Measurements from ENCODE around the gene IFI6.

Gene IFI6, protein sequence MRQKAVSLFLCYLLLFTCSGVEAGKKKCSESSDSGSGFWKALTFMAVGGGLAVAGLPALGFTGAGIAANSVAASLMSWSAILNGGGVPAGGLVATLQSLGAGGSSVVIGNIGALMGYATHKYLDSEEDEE

DNA sequence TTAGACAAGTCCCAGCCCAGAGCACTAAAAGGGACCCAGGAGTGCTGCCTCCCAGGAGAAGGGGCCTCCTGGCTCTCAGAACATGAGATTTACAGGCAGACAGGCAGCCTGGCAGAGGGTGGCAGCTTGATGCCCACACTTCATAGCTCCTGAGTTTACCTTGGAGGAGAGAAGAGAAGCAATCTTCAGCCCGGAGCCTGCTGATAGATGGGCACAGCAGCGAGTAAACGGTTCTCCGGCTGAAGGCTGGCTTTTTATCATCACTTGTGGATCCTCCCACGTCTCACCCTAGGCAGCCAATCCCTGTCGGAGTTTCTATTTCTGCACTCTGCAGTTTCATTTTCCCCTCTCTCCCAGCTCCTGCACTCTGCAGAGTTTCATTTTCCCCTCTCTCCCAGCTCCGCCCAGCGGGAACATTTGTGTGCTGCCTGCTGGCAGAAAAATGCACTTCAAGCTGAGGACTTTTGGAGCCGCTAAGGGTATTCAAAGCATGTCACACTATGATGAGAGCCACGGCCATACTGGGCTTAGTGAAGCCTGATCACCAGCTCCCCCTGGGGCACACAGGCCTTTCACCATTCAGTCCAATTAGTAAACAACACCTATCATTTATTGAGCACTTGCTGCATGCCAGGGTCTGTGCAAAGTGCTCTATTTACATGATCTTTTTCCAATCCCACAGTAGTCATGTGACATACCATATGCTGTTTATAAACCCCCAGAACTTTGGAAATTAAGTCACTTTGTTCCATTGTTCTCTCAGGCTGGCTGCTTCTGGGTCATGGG lies at the start of gene IFI6:
Gene IFI6, minus strand, starts transcription at position 229 of the 786 bp plus-strand sequence. CDS start 2,878 bp downstream, outside the sequence.
- H3K9me3 ChIP-seq (ENCODE audit: control insufficient read depth, insufficient read depth, low read length), result no peaks in the 10 kb centered on the region
- H4K20me1 ChIP-seq (ENCODE audit: control insufficient read depth, insufficient read depth, low read depth, low read length), result no peaks in the 10 kb centered on the region
- H3K4me3 ChIP-seq (ENCODE audit: low read length), result peak within 1 kb of the TSS; percentile 64
- H3K4me2 ChIP-seq (ENCODE audit: low read length), result peak within 1 kb of the TSS; percentile 66
- H3K9me2 ChIP-seq (replicated peaks; ENCODE audit: control insufficient read depth, low read length), result no peaks in the 10 kb centered on the region
- TF ChIP-seq, protein P1, sequence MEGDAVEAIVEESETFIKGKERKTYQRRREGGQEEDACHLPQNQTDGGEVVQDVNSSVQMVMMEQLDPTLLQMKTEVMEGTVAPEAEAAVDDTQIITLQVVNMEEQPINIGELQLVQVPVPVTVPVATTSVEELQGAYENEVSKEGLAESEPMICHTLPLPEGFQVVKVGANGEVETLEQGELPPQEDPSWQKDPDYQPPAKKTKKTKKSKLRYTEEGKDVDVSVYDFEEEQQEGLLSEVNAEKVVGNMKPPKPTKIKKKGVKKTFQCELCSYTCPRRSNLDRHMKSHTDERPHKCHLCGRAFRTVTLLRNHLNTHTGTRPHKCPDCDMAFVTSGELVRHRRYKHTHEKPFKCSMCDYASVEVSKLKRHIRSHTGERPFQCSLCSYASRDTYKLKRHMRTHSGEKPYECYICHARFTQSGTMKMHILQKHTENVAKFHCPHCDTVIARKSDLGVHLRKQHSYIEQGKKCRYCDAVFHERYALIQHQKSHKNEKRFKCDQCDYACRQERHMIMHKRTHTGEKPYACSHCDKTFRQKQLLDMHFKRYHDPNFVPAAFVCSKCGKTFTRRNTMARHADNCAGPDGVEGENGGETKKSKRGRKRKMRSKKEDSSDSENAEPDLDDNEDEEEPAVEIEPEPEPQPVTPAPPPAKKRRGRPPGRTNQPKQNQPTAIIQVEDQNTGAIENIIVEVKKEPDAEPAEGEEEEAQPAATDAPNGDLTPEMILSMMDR (IDR thresholded peaks at IDR 0.05; ENCODE audit: low read depth, low read length, poor library complexity, severe bottlenecking), result peak; percentile 37
- TF ChIP-seq EZH2phosphoT487 (IDR thresholded peaks at IDR 0.05; ENCODE audit: borderline replicate concordance, low read length), result no peak
- no peaks in the 10 kb centered on the region for H3K79me2 ChIP-seq (ENCODE audit: control insufficient read depth, low read length)
- no peaks in the 10 kb centered on the region for H3F3A ChIP-seq (ENCODE audit: control insufficient read depth, insufficient read depth)
- no peak within 1 kb of the TSS for H3K27ac ChIP-seq (ENCODE audit: low read depth, low read length)
- H3K4me1 ChIP-seq (ENCODE audit: control insufficient read depth, low read length), result peaks cover 20% of the 10 kb centered on the region
- no peaks in the 10 kb centered on the region for H3K36me3 ChIP-seq (ENCODE audit: control insufficient read depth, low read length)
- H3K27me3 ChIP-seq (ENCODE audit: control insufficient read depth, low read length), result peaks cover 4% of the 10 kb centered on the region

DNA sequence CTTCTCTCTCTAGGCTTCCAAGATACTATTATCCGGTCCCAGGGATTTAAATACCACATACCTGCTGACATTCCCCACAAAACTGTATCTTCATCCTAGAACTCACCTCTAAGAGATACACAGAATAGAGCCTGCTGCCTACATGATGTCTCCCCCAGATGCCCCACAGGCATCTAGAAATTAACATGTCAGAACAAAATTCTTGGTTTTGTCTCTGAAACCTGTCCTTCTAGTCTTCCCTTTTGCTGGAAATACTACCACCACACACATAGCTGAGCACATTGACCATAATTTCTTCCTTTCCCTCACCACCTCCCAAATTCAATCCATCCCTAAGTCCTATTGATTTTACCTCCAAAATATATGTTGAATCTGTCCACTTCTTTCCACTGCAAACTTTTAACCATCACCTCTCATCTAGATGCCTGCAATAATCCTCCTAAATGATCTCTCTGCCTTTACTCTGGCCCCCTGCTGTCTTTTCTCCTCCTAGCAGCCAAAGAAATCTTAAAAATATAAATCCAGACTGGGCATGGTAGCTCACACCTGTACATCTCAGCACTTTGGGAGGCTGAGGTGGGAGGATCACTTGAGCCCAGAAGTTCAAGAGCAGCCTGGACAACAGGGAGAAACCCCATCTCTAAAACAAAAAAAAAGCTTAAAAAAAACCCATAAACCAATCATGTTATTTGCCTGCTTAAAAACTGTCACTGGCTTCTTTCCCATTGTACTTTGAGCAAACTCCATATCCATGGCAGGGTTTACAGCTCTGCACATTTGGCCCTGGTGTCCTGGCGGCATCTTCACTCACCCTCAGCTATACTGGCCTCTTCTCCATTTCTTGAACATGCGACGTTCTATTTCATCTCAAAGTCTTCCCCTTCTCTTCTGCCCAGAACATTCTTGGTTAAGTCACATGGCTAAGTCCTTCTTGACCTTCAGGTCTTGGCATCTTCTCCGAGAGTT lies 47.6 kb upstream of the IFI6 start:
- no peaks in the 10 kb centered on the region for H3K9me2 ChIP-seq (replicated peaks; ENCODE audit: control insufficient read depth, low read length)
- no peaks in the 10 kb centered on the region for H4K20me1 ChIP-seq (ENCODE audit: control insufficient read depth, insufficient read depth, low read depth, low read length)
- no peaks in the 10 kb centered on the region for H3K79me2 ChIP-seq (ENCODE audit: control insufficient read depth, low read length)
- H3F3A ChIP-seq (ENCODE audit: control insufficient read depth, insufficient read depth), result no peaks in the 10 kb centered on the region
- no peaks in the 10 kb centered on the region for H3K4me1 ChIP-seq (ENCODE audit: control insufficient read depth, low read length)
- no peak overlapping the region for H3K27ac ChIP-seq (ENCODE audit: low read depth, low read length)
- H3K4me3 ChIP-seq (ENCODE audit: low read length), result no peak overlapping the region
- peaks cover 6% of the 10 kb centered on the region; the same call in 1 of the 2 replicates for H3K9me3 ChIP-seq (ENCODE audit: control insufficient read depth, insufficient read depth, low read length)
- no peaks in the 10 kb centered on the region for H3K36me3 ChIP-seq (ENCODE audit: control insufficient read depth, low read length)
- TF ChIP-seq, protein P1 (IDR thresholded peaks at IDR 0.05; ENCODE audit: low read depth, low read length, poor library complexity, severe bottlenecking), result peak; percentile 40
- TF ChIP-seq EZH2phosphoT487 (IDR thresholded peaks at IDR 0.05; ENCODE audit: borderline replicate concordance, low read length), result no peak
- H3K4me2 ChIP-seq (ENCODE audit: low read length), result no peak overlapping the region
- H3K27me3 ChIP-seq (ENCODE audit: control insufficient read depth, low read length), result peaks cover 25% of the 10 kb centered on the region

DNA sequence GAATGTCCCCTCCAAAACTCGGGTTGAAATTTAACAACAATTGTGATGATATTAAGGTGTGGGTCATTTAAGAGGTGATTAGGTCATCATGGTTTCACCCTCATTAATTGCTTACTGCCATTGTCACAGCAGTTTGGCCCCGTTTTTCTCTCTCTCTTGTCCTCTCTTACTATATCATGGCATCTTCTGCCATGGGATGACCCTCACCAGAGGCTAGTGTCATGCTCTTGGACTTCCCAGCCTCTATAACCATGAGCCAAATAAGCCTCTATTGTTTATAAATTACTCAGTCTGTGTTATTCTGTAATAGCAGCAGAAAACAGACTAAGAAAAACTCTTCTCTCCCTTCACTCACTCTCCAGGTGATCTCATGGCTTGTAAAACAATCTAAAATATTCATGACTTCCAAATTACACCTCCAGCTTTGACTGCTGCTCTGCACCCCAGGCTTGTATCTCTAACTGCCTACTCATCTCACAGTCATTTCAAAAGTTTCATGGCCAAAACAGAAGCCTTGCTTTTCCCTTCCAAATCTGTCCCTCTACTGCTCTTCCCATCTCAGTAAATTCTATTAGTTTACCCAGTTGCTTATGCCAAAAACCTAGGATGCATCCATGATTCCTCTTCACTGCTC lies 44.4 kb upstream of the IFI6 start:
- H3K27ac ChIP-seq (ENCODE audit: low read depth, low read length), result no peak overlapping the region
- peaks cover 6% of the 10 kb centered on the region; the same call in 1 of the 2 replicates for H3K9me3 ChIP-seq (ENCODE audit: control insufficient read depth, insufficient read depth, low read length)
- no peak overlapping the region for H3K4me2 ChIP-seq (ENCODE audit: low read length)
- TF ChIP-seq, protein P1 (IDR thresholded peaks at IDR 0.05; ENCODE audit: low read depth, low read length, poor library complexity, severe bottlenecking), result no peak
- H3K4me3 ChIP-seq (ENCODE audit: low read length), result no peak overlapping the region
- peaks cover 7% of the 10 kb centered on the region; the same call in 1 of the 2 replicates for H3K4me1 ChIP-seq (ENCODE audit: control insufficient read depth, low read length)
- H4K20me1 ChIP-seq (ENCODE audit: control insufficient read depth, insufficient read depth, low read depth, low read length), result no peaks in the 10 kb centered on the region
- no peaks in the 10 kb centered on the region for H3K9me2 ChIP-seq (replicated peaks; ENCODE audit: control insufficient read depth, low read length)
- H3F3A ChIP-seq (ENCODE audit: control insufficient read depth, insufficient read depth), result no peaks in the 10 kb centered on the region
- H3K27me3 ChIP-seq (ENCODE audit: control insufficient read depth, low read length), result peaks cover 25% of the 10 kb centered on the region
- no peaks in the 10 kb centered on the region for H3K36me3 ChIP-seq (ENCODE audit: control insufficient read depth, low read length)
- no peaks in the 10 kb centered on the region for H3K79me2 ChIP-seq (ENCODE audit: control insufficient read depth, low read length)

Measured in DOHH2 (cell line).